ENCODE results near the gene GOLGA8N. TPM values are rescaled to one million over a fixed set of nuclear protein-coding genes. Genes with fewer than 3 reads are reported as not detected.

The GOLGA8N gene
- total RNA-seq, 1 donor from 2014 or later: 3.0 TPM

GRCh38 chr15:32656496-32656895, 63.2 kb downstream of the GOLGA8N start:
- Histone ChIP-seq H3K4me1 (ENCODE audit: insufficient read depth, low read length) (peaks cover 26% of the 10 kb centered on the region), H3K27me3 (ENCODE audit: insufficient read depth, low read length) (no peaks in the 10 kb centered on the region), H3K36me3 (ENCODE audit: insufficient read depth, low read length) (no peaks in the 10 kb centered on the region), H3K9me3 (ENCODE audit: insufficient read depth, low read depth, low read length) (no peaks in the 10 kb centered on the region), H3K4me2 (ENCODE audit: low read length) (no peak overlapping the region), H4K20me1 (ENCODE audit: insufficient read depth, low read length) (no peaks in the 10 kb centered on the region), H2AFZ (ENCODE audit: low read depth, low read length) (no peak overlapping the region), H3K9ac (ENCODE audit: low read length) (no peak overlapping the region), H3K4me3 (ENCODE audit: insufficient read depth, low read depth, low read length) (no peak overlapping the region), H3K79me2 (ENCODE audit: insufficient read depth, low read length) (no peaks in the 10 kb centered on the region), H3K27ac (ENCODE audit: low read depth, low read length) (no peak overlapping the region)
- FAIRE-seq: no peak
- no peak overlapping the region for H3K27ac Mint-ChIP-seq (ENCODE audit: unreplicated experiment)
- H3K36me3 Mint-ChIP-seq (ENCODE audit: low read depth, unreplicated experiment): no peaks in the 10 kb centered on the region
- H3K27me3 Mint-ChIP-seq (ENCODE audit: low read depth, unreplicated experiment): no peaks in the 10 kb centered on the region
- no peak for DNase-seq (ENCODE audit: low read depth)
- TF ChIP-seq CTCF (IDR thresholded peaks at IDR 0.05; ENCODE audit: insufficient read depth, low read depth, low read length) (no peak), EZH2 (IDR thresholded peaks at IDR 0.05; ENCODE audit: insufficient read depth, low read length) (no peak)
- H3K4me3 Mint-ChIP-seq (ENCODE audit: unreplicated experiment): no peak overlapping the region
- H3K4me1 Mint-ChIP-seq (ENCODE audit: low read depth, unreplicated experiment): peaks cover 28% of the 10 kb centered on the region
- H3K9me3 Mint-ChIP-seq (ENCODE audit: unreplicated experiment): no peaks in the 10 kb centered on the region

Other genes starting within 250 kb of the GOLGA8N start
- 0.77 and 0.87 TPM in 2 replicates for gene GOLGA8K, start 190.2 kb upstream of the GOLGA8N start, total RNA-seq
- gene GOLGA8O, start 137.8 kb upstream of the GOLGA8N start, total RNA-seq: 1.2 and 2.5 TPM in 2 replicates
- 9.3 and 15.5 TPM in 2 replicates for gene ARHGAP11A, start 22.0 kb downstream of the GOLGA8N start, total RNA-seq
- 12.1 and 14.7 TPM in 2 replicates for gene SCG5, start 48.3 kb downstream of the GOLGA8N start, total RNA-seq
- 74.5 and 112 TPM in 2 replicates for gene GREM1, start 124.5 kb downstream of the GOLGA8N start, total RNA-seq

All from astrocyte (in vitro differentiated cells and primary cell).